ENCODE results near the gene PLAU.
"Not testable (repeated sequence)": the region's sequence is repeated elsewhere in the genome, so short reads cannot be mapped to it uniquely, and the experiment has no call there.

PLAU gene

GRCh38 chr10:73923935-73924598 lies 13.1 kb downstream of the PLAU start:
- TF ChIP-seq CTCF (IDR thresholded peaks at IDR 0.05) = no peak
- H3K27ac ChIP-seq = no peak overlapping the region
- no peak for DNase-seq (ENCODE audit: low spot score)
- H3K4me3 ChIP-seq = no peak overlapping the region

- Histone ChIP-seq H3K4me3 (no peak overlapping the region), H3K27ac (no peak overlapping the region)
- TF ChIP-seq CTCF (IDR thresholded peaks at IDR 0.05) = no peak
- DNase-seq (ENCODE audit: low spot score) = no peak
Measured at GRCh38 chr10:73924935-73925334, 14.0 kb downstream of the PLAU start.

- Histone ChIP-seq H3K27ac (no peak overlapping the region), H3K4me3 (no peak overlapping the region)
- no peak for DNase-seq (ENCODE audit: low spot score)
- TF ChIP-seq CTCF (IDR thresholded peaks at IDR 0.05) = no peak
Measured at GRCh38 chr10:73925539-73925938, 14.6 kb downstream of the PLAU start.

- no peak for DNase-seq (ENCODE audit: low spot score)
- Histone ChIP-seq H3K27ac (no peak overlapping the region), H3K4me3 (no peak overlapping the region)
Measured at GRCh38 chr10:73926152-73926764, 15.3 kb downstream of the PLAU start.

GRCh38 chr10:73930630-73931327 lies 19.8 kb downstream of the PLAU start:
- H3K27ac ChIP-seq; H3K4me3 ChIP-seq; DNase-seq (ENCODE audit: low spot score): not testable (repeated sequence)

More at GRCh38 chr10:73926152-73926764, 15.3 kb downstream of the PLAU start:
- no peak for TF ChIP-seq CTCF (IDR thresholded peaks at IDR 0.05)

GRCh38 chr10:73931767-73932619 lies 21.1 kb downstream of the PLAU start:
- DNase-seq (ENCODE audit: low spot score) = no peak
- Histone ChIP-seq H3K4me3 (no peak overlapping the region), H3K27ac (no peak overlapping the region)
- TF ChIP-seq CTCF (IDR thresholded peaks at IDR 0.05) = no peak

- TF ChIP-seq CTCF (IDR thresholded peaks at IDR 0.05) = no peak
- no peak overlapping the region for H3K4me3 ChIP-seq
- no peak overlapping the region for H3K27ac ChIP-seq
- no peak for DNase-seq (ENCODE audit: low spot score)
Measured at GRCh38 chr10:73932620-73933112, 21.7 kb downstream of the PLAU start.

Measured in coronary artery (tissue), 2 donors.